Keratinocyte (primary cell): Measurements from ENCODE around the gene AUP1.

ENCODE experiments used
- CTCF ChIP-seq, 3 experiments: IDR thresholded peaks in 1 of 3; conservative IDR thresholded peaks in 1 of 3; optimal IDR thresholded peaks in 1 of 3; 2 replicates in 2 of 3; 3 replicates in 1 of 3; pipeline versions ENCODE3 to v1.5.1; 2011; ENCODE audit warnings: low read length in 3 of 3, mild to moderate bottlenecking in 3 of 3, moderate library complexity in 2 of 3, control low read depth in 1 of 3, inconsistent platforms in 1 of 3; ENCODE audit not compliant: insufficient read depth in 2 of 3; ENCODE audit errors: extremely low read depth in 1 of 3
- EZH2 ChIP-seq: IDR thresholded peaks from one replicate; pipeline ENCODE4 v1.6.1; 2012; ENCODE audit warnings: inconsistent platforms, mild to moderate bottlenecking, low read length, moderate library complexity

- TF ChIP-seq CTCF (optimal IDR thresholded peaks at IDR 0.05 in 1 of 3, IDR thresholded peaks at IDR 0.05 in 1 of 3, conservative IDR thresholded peaks at IDR 0.05 in 1 of 3; ENCODE audit: extremely low read depth in 1 of 3, insufficient read depth in 2 of 3, low read length in 3 of 3) (no peak), EZH2 (no peak)
Measured at GRCh38 chr2:74510272-74510671, 19.2 kb downstream of the AUP1 start.
